Measurements from ENCODE around the gene SUN1. TPM values are rescaled to one million over a fixed set of nuclear protein-coding genes. Genes with fewer than 3 reads are reported as not detected.
A peak's percentile ranks its signal among the peaks of the same experiment; 100 is the strongest.
"Not testable (repeated sequence)": the region's sequence is repeated elsewhere in the genome, so short reads cannot be mapped to it uniquely, and the experiment has no call there.

SUN1 gene
- polyA plus RNA-seq, 3 donors from 2014 or later = 19.3 to 31.5 (median 19.8) TPM

- H3K36me3 Mint-ChIP-seq = no peaks in the 10 kb centered on the region
- peak overlapping the region; percentile 44 to 90 (median 51) for H3K4me3 Mint-ChIP-seq
- no peak for DNase-seq
- no peaks in the 10 kb centered on the region for H3K9me3 Mint-ChIP-seq
- peak overlapping the region; percentile 88 to 100 (median 99) for H3K27ac Mint-ChIP-seq
- H3K4me1 Mint-ChIP-seq = peaks cover 52 to 53% of the 10 kb centered on the region in 2 donors
- peaks cover 13 to 28% (median 22%) of the 10 kb centered on the region in 3 donors for H3K27me3 Mint-ChIP-seq (ENCODE audit: low read depth in 3 of 3)
Measured at GRCh38 chr7:921071-921461, 88.8 kb downstream of the SUN1 start.

GRCh38 chr7:921581-922333 lies 89.5 kb downstream of the SUN1 start:
- H3K36me3 Mint-ChIP-seq = no peaks in the 10 kb centered on the region
- H3K27ac Mint-ChIP-seq = peak overlapping the region; percentile 90 to 100 (median 99)
- no peaks in the 10 kb centered on the region for H3K9me3 Mint-ChIP-seq
- DNase-seq = peak; percentile 34 to 53 (median 44)
- H3K27me3 Mint-ChIP-seq (ENCODE audit: low read depth in 3 of 3) = peaks cover 13 to 28% (median 22%) of the 10 kb centered on the region in 3 donors
- H3K4me1 Mint-ChIP-seq = peaks cover 48% of the 10 kb centered on the region in 2 donors
- H3K4me3 Mint-ChIP-seq = peak overlapping the region; percentile 44 to 91 (median 90)

- peak overlapping the region; percentile 88 to 91 (median 90) for H3K4me3 Mint-ChIP-seq
- peak; percentile 65 to 76 (median 67) for DNase-seq
- peaks cover 13 to 31% (median 23%) of the 10 kb centered on the region in 3 donors for H3K27me3 Mint-ChIP-seq (ENCODE audit: low read depth in 3 of 3)
Measured at GRCh38 chr7:922334-923107, 90.2 kb downstream of the SUN1 start.

GRCh38 chr7:923108-924041 lies 91.1 kb downstream of the SUN1 start:
- Mint-ChIP-seq H3K36me3 (no peaks in the 10 kb centered on the region), H3K27me3 (ENCODE audit: low read depth in 3 of 3) (peaks cover 14 to 31% (median 21%) of the 10 kb centered on the region in 3 donors), H3K27ac (peak overlapping the region; percentile 90 to 100 (median 99)), H3K9me3 (no peaks in the 10 kb centered on the region), H3K4me1 (peaks cover 58% of the 10 kb centered on the region in 2 donors), H3K4me3 (peak overlapping the region; percentile 88 to 91 (median 90))
- DNase-seq = peak; percentile 95 to 97 (median 95)

More at GRCh38 chr7:922334-923107, 90.2 kb downstream of the SUN1 start:
- Mint-ChIP-seq H3K36me3 (no peaks in the 10 kb centered on the region), H3K9me3 (no peaks in the 10 kb centered on the region), H3K27ac (peak overlapping the region; percentile 90 to 100 (median 99)), H3K4me1 (peaks cover 55% of the 10 kb centered on the region in 2 donors)

- Mint-ChIP-seq H3K4me1 (peaks cover 63 to 65% of the 10 kb centered on the region in 2 donors), H3K27me3 (ENCODE audit: low read depth in 3 of 3) (peaks cover 20 to 38% (median 26%) of the 10 kb centered on the region in 3 donors)
- H3K9me3 Mint-ChIP-seq = not testable (repeated sequence)
Measured at GRCh38 chr7:924042-924441, 91.8 kb downstream of the SUN1 start.

More at GRCh38 chr7:924042-924441, 91.8 kb downstream of the SUN1 start:
- Mint-ChIP-seq H3K27ac (peak overlapping the region in 2 of 6 donors; percentile 90 to 97), H3K4me3 (peak overlapping the region in 4 of 5 donors; percentile 18 to 91 (median 90))
- not testable (repeated sequence) for DNase-seq, H3K36me3 Mint-ChIP-seq

Other genes starting within 250 kb of the SUN1 start
- gene DNAAF5, start 105.8 kb upstream of the SUN1 start, polyA plus RNA-seq = 1 to 10 TPM in 2 of 3 donors, under 1 TPM in 1; 0.45 to 1.4 (median 1.3) TPM
- gene PRKAR1B, start 105.2 kb upstream of the SUN1 start, polyA plus RNA-seq = 1 to 10 TPM; 3.0 to 6.1 (median 3.9) TPM
- gene GET4, start 44.1 kb downstream of the SUN1 start, polyA plus RNA-seq = 10 to 100 TPM; 25.3 to 35.6 (median 25.5) TPM
- 10 to 100 TPM; 49.7 to 72.1 (median 55.1) TPM for gene ADAP1, start 122.2 kb downstream of the SUN1 start, polyA plus RNA-seq
- 10 to 100 TPM; 12.7 to 24.0 (median 18.1) TPM for gene COX19, start 143.1 kb downstream of the SUN1 start, polyA plus RNA-seq
- not detected for gene CYP2W1, start 150.7 kb downstream of the SUN1 start, polyA plus RNA-seq
- gene GPR146, start 212.1 kb downstream of the SUN1 start, polyA plus RNA-seq = 1 to 10 TPM in 2 of 3 donors, not detected in 1; 1.1 to 1.9 TPM

Measured in immature natural killer cell (primary cell).